Peyer's patch (tissue), 4 donors: ENCODE results near the gene TOP1. TPM values are rescaled to one million over a fixed set of nuclear protein-coding genes. Genes with fewer than 3 reads are reported as not detected.

ENCODE experiments used
- DNase-seq, 3 donors: peaks; one replicate each; pipeline ENCODE4 v3.0.0-alpha.2; 2017 to 2019
- H3K27ac ChIP-seq, 4 donors: fragments of 200-600 bp; sonication (generic); one replicate each; pipeline ENCODE4 v1.5.1; 2016 to 2019
- H3K27me3 ChIP-seq, 2 donors: fragments of 200-600 bp; sonication (generic); one replicate each; pipeline ENCODE4 v1.5.1; 2019
- H3K36me3 ChIP-seq, 3 donors: fragments of 200-600 bp; sonication (generic); one replicate each; pipeline ENCODE4 v1.5.1; 2016 to 2019
- H3K4me1 ChIP-seq, 4 donors: fragments of 200-600 bp; sonication (generic); one replicate each; pipeline ENCODE4 v1.5.1; 2016 to 2019
- H3K4me3 ChIP-seq, 4 donors: fragments of 200-600 bp; sonication (generic); 1 replicate in 3 of 4; 2 replicates in 1 of 4; pipeline ENCODE4 v1.5.1; 2016 to 2019; ENCODE audit warnings: mild to moderate bottlenecking in 1 of 4
- H3K9me3 ChIP-seq, 4 donors: fragments of 200-600 bp; sonication (generic); one replicate each; pipeline ENCODE4 v1.5.1; 2016 to 2019; ENCODE audit warnings: mild to moderate bottlenecking in 1 of 4
- CTCF ChIP-seq, 6 experiments: fragments of 450-650 bp in 4 of 6; fragments of 200-600 bp in 2 of 6; sonication (generic) in 1 of 6; IDR thresholded peaks; one replicate each; pipeline ENCODE4 v1.5.1; 2017 to 2019; ENCODE audit warnings: antibody characterized with exemption in 6 of 6, mild to moderate bottlenecking in 3 of 6, moderate library complexity in 1 of 6
- POLR2A ChIP-seq, 2 donors: fragments of 450-650 bp; IDR thresholded peaks; one replicate each; pipeline ENCODE4 v1.5.1; 2017; ENCODE audit warnings: antibody characterized with exemption in 2 of 2, mild to moderate bottlenecking in 2 of 2, moderate library complexity in 2 of 2
- total RNA-seq, 4 donors: library from RNA; depleted of rRNA; stranded (reverse); fragments of >200 nt; gene quantifications; one replicate each; pipeline ENCODE4 v1.1.0, GENCODE V29; 2016

Gene TOP1
- total RNA-seq, 4 donors from 2014 or later, result 34.4 to 72.6 (median 39.8) TPM

DNA sequence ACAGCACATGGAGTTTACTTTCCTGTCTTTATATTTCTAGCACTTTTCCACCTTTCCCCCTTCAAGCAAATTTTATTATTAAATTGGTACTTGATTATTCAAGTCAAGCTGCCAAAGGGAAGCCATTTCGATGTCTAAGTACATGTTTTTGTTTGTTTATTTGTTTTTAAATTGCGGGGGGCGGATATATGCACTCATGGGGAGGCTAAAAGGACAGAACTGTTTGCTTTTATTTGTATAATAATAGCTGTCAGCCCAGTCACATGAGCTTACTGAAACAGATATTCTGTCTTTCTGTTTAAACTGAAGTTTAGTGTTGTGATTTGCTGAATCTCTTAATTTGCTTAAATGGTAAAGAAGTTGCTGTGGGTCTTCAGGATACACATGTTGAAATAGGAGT, 59.2 kb downstream of the TOP1 start:
- Histone ChIP-seq H3K4me1 (peaks cover 0 to 9% (median 1%) of the 10 kb centered on the region in 4 donors), H3K9me3 (no peaks in the 10 kb centered on the region), H3K27ac (no peak overlapping the region), H3K4me3 (no peak overlapping the region), H3K36me3 (peaks cover 0 to 43% (median 0%) of the 10 kb centered on the region in 3 donors), H3K27me3 (no peaks in the 10 kb centered on the region)
- no peak for DNase-seq
- TF ChIP-seq CTCF (IDR thresholded peaks at IDR 0.05) (no peak), POLR2A (IDR thresholded peaks at IDR 0.05) (no peak)

DNA sequence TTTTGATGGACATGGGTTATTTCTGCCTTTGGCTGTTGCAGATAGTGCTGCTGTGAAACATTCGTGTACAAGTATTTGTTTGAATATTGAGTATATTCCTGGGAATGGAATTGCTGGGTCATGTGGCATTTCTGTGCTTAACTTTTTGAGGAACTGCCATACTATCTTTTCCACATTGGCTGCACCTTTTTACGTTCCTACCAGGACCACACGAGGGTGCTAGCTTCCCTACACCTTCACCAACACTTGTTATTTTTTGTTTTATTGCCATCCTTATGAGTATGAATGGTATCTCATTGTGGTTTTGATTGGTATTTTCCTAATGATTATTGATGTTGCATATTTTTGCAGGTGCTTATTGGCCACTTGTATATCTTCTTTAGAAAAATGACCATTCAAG, 60.9 kb downstream of the TOP1 start:
- Histone ChIP-seq H3K27me3 (no peaks in the 10 kb centered on the region), H3K27ac (no peak overlapping the region), H3K36me3 (peaks cover 0 to 43% (median 0%) of the 10 kb centered on the region in 3 donors), H3K4me3 (no peak overlapping the region), H3K9me3 (no peaks in the 10 kb centered on the region), H3K4me1 (peaks cover 0 to 9% (median 1%) of the 10 kb centered on the region in 4 donors)
- TF ChIP-seq POLR2A (IDR thresholded peaks at IDR 0.05) (no peak), CTCF (IDR thresholded peaks at IDR 0.05) (no peak)
- DNase-seq, result no peak

GRCh38 chr20:41091927-41092326, 63.3 kb downstream of the TOP1 start:
- H3K4me3 ChIP-seq, result no peak overlapping the region
- H3K36me3 ChIP-seq, result peaks cover 0 to 52% (median 0%) of the 10 kb centered on the region in 3 donors
- TF ChIP-seq POLR2A (IDR thresholded peaks at IDR 0.05), result no peak
- no peak for TF ChIP-seq CTCF (IDR thresholded peaks at IDR 0.05)
- no peak for DNase-seq
- no peaks in the 10 kb centered on the region for H3K27me3 ChIP-seq
- H3K9me3 ChIP-seq, result no peaks in the 10 kb centered on the region
- no peak overlapping the region for H3K27ac ChIP-seq
- H3K4me1 ChIP-seq, result peaks cover 0 to 2% (median under 1%) of the 10 kb centered on the region in 4 donors

GRCh38 chr20:41094353-41095055, 65.9 kb downstream of the TOP1 start:
- no peaks in the 10 kb centered on the region for H3K27me3 ChIP-seq
- no peak for TF ChIP-seq CTCF (IDR thresholded peaks at IDR 0.05)
- TF ChIP-seq POLR2A (IDR thresholded peaks at IDR 0.05), result no peak

DNA sequence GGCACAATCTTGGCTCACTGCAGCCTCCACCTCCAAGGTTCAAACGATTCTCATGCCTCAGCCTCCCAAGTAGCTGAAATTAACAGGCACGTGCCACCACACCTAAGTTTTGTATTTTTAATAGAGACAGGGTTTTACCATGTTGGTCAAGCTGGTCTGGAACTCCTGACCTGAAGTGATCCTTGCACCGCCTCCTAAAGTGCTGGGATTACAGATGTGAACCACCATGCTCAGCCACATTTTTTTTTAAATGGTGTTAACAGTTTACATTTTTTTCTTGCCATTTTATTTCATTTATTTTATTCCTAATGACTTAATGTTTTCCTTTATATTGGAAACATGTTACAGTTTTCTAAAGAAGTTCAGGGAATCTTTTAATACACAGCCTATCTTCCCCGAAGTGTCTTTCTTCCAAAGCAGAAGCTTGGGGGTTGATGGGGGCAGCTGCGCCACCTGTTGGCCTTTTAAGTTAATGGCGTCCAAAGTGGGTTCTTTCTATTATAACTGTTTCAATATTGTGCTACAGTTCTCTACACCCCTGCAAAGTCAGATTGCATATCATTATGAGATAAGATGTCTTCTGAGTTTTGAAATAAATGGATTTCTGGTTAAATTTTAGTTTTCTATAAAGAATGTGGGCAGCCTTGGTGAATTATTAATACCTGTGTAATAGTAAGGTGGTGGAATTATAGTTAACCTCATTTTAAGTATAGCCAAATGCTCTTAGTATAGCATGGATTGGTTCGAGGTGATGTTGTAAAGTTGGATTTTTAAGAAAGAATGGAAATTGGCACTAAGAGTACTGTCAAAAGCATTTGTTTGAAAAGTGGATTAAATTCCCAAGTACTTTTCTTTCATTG, 66.7 kb downstream of the TOP1 start:
- Histone ChIP-seq H3K27me3 (no peaks in the 10 kb centered on the region), H3K36me3 (peaks cover 0 to 78% (median 0%) of the 10 kb centered on the region in 3 donors), H3K27ac (no peak overlapping the region), H3K9me3 (no peaks in the 10 kb centered on the region), H3K4me3 (no peak overlapping the region), H3K4me1 (no peaks in the 10 kb centered on the region)
- DNase-seq, result peak; percentile 37 to 84 (median 61)
- TF ChIP-seq CTCF (IDR thresholded peaks at IDR 0.05) (peak; percentile 59 to 90 (median 84)), POLR2A (IDR thresholded peaks at IDR 0.05) (no peak)

More at GRCh38 chr20:41094353-41095055, 65.9 kb downstream of the TOP1 start:
- no peaks in the 10 kb centered on the region for H3K4me1 ChIP-seq
- H3K36me3 ChIP-seq, result peaks cover 0 to 70% (median 0%) of the 10 kb centered on the region in 3 donors
- no peaks in the 10 kb centered on the region for H3K9me3 ChIP-seq
- H3K4me3 ChIP-seq, result no peak overlapping the region
- no peak overlapping the region for H3K27ac ChIP-seq
- DNase-seq, result no peak
